Head of caudate nucleus (tissue), 42 donors: Measurements from ENCODE around the gene GLB1L3.
"Not testable (repeated sequence)": the region's sequence is repeated elsewhere in the genome, so short reads cannot be mapped to it uniquely, and the experiment has no call there.

Experiments
- DNase-seq, 42 donors: peaks; one replicate each; pipeline versions ENCODE4 v3.0.0 to v3.0.0-alpha.2; 2020 to 2021; ENCODE audit warnings: mixed read lengths in 7 of 42
- intact Hi-C: fragments of 100-400 bp; cut with DNase I; formaldehyde crosslinking; loops from one replicate; pipeline ENCODE4 v1.15.0; 2022

Gene GLB1L3

GRCh38 chr11:134246678-134247077 lies 29.5 kb upstream of the GLB1L3 start:
- no peak for DNase-seq
- intact Hi-C loops = no loop called here

GRCh38 chr11:134248910-134249480 lies 27.2 kb upstream of the GLB1L3 start:
- intact Hi-C loops = no loop called here
- DNase-seq = peak in 1 of 42 donors; percentile 21

GRCh38 chr11:134250246-134250645 lies 25.9 kb upstream of the GLB1L3 start:
- DNase-seq = no peak

GRCh38 chr11:134250675-134251074 lies 25.5 kb upstream of the GLB1L3 start:
- DNase-seq = no peak
- intact Hi-C loops = no loop called here

More at GRCh38 chr11:134250246-134250645, 25.9 kb upstream of the GLB1L3 start:
- intact Hi-C loops = no loop called here

- intact Hi-C loops = no loop called here
- DNase-seq = peak in 26 of 42 donors; percentile 13 to 67 (median 42)
Observed at GRCh38 chr11:134252346-134253187, 23.6 kb upstream of the GLB1L3 start.

GRCh38 chr11:134253188-134253993 lies 22.8 kb upstream of the GLB1L3 start, which contains the start of the genes ACAD8 and THYN1:
Gene ACAD8, plus strand, starts transcription at chr11:134253568. Its CDS starts 33 bp downstream, at chr11:134253601.
Gene THYN1, minus strand, starts transcription at chr11:134253352. Its CDS starts 470 bp downstream, at chr11:134252882.
- intact Hi-C loops = no loop called here
- DNase-seq = peak; percentile 97 to 99 (median 98)

GRCh38 chr11:134254433-134255183 lies 21.6 kb upstream of the GLB1L3 start:
- intact Hi-C loops = no loop called here
- no peak for DNase-seq

- intact Hi-C loops, DNase-seq: not testable (repeated sequence)
Observed at GRCh38 chr11:134255184-134255561, 21.0 kb upstream of the GLB1L3 start.

- peak in 1 of 42 donors; percentile 13 for DNase-seq
- intact Hi-C loops = no loop called here
Observed at GRCh38 chr11:134257101-134257500, 19.1 kb upstream of the GLB1L3 start.

GRCh38 chr11:134258577-134258976 lies 17.6 kb upstream of the GLB1L3 start:
- intact Hi-C loops = no loop called here

GRCh38 chr11:134260503-134260902 lies 15.7 kb upstream of the GLB1L3 start:
- intact Hi-C loops = no loop called here
- no peak for DNase-seq

More at GRCh38 chr11:134258577-134258976, 17.6 kb upstream of the GLB1L3 start:
- DNase-seq = no peak

GRCh38 chr11:134260983-134261382 lies 15.2 kb upstream of the GLB1L3 start:
- intact Hi-C loops = no loop called here
- peak in 1 of 42 donors; percentile 34 for DNase-seq

- DNase-seq = peak in 5 of 42 donors; percentile 9 to 33 (median 32)
- intact Hi-C loops = no loop called here
Observed at GRCh38 chr11:134261626-134262488, 14.3 kb upstream of the GLB1L3 start.

- intact Hi-C loops = no loop called here
- no peak for DNase-seq
Observed at GRCh38 chr11:134264966-134265764, 11.0 kb upstream of the GLB1L3 start.

GRCh38 chr11:134266440-134266839 lies 9.7 kb upstream of the GLB1L3 start:
- no peak for DNase-seq
- intact Hi-C loops = no loop called here

- no peak for DNase-seq
- intact Hi-C loops = no loop called here
Observed at GRCh38 chr11:134266841-134267251, 9.3 kb upstream of the GLB1L3 start.

GRCh38 chr11:134267461-134267860 lies 8.7 kb upstream of the GLB1L3 start:
- DNase-seq = no peak
- intact Hi-C loops = no loop called here
